Activated CD4-positive, alpha-beta T cell treated with anti-CD3 and anti-CD28 coated beads, Interleukin-2, amount 50 U/mL, for 16 hours (primary cell): Measurements from ENCODE around the gene PYM1.

Experiments
- DNase-seq: peaks from one replicate; pipeline ENCODE4 v3.0.0-alpha.2; 2020

Gene PYM1

GRCh38 chr12:55927588-55928502, at the start of gene PYM1:
PYM1 (minus strand) TSS chr12:55927894; CDS start chr12:55927761, 133 bp downstream.
- DNase-seq, result peak; percentile 93

- DNase-seq, result peak; percentile 47
Observed at GRCh38 chr12:55974308-55974730, 46.6 kb upstream of the PYM1 start.

- peak; percentile 100 for DNase-seq
Observed at GRCh38 chr12:55973599-55974307, 46.1 kb upstream of the PYM1 start, which contains the start of gene RAB5B. RAB5B (plus strand) TSS chr12:55974078; CDS start chr12:55986961, 12,883 bp downstream.

GRCh38 chr12:55972911-55973598, 45.4 kb upstream of the PYM1 start:
- peak; percentile 20 for DNase-seq

- DNase-seq, result no peak
Observed at GRCh38 chr12:55972456-55972855, 44.8 kb upstream of the PYM1 start.

- no peak for DNase-seq
Observed at GRCh38 chr12:55972042-55972441, 44.3 kb upstream of the PYM1 start.

- no peak for DNase-seq
Observed at GRCh38 chr12:55970775-55971174, 43.1 kb upstream of the PYM1 start.

GRCh38 chr12:55969356-55969755, 41.7 kb upstream of the PYM1 start:
- no peak for DNase-seq

DNA sequence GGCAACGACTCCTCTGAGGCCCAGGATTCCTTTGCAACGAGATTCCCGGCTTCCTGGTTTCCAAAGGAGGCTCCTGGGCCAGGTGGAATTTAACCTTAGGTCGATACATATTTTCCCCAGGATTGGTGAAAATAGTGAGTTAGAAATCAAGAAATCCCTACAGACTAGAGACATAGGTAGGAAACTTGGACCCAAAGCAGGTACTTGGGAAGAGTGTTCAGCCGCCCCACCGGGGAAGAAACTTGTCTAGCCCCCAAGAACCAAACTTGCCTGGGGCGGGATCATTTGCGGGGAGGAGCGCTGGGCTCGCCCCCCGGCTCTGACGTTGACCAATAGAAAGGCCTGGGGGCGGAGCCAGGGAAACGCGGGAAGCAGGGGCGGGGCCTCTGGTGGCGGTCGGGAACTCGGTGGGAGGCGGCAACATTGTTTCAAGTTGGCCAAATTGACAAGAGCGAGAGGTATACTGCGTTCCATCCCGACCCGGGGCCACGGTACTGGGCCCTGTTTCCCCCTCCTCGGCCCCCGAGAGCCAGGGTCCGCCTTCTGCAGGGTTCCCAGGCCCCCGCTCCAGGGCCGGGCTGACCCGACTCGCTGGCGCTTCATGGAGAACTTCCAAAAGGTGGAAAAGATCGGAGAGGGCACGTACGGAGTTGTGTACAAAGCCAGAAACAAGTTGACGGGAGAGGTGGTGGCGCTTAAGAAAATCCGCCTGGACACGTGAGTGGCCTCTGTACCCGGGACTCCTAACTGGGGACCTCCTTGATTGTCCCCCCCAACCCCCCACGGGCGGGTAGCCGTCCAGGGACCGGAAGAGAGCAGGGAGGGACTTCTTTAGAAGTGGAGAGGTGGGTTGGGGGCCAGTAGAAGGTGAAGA, 39.0 kb upstream of the PYM1 start, which contains the start of gene CDK2:
Gene CDK2, plus strand, starts transcription at position 423 of the 874 bp plus-strand sequence. Its CDS starts 179 bp downstream, at position 602.
- DNase-seq, result peak; percentile 91

- DNase-seq, result no peak
Observed at GRCh38 chr12:55965941-55966407, 38.3 kb upstream of the PYM1 start, which contains the start of gene PMEL. PMEL (minus strand) TSS chr12:55966042; CDS start chr12:55966011, 31 bp downstream.

GRCh38 chr12:55965240-55965639, 37.5 kb upstream of the PYM1 start:
- DNase-seq, result no peak

GRCh38 chr12:55963760-55964159, 36.1 kb upstream of the PYM1 start:
- no peak for DNase-seq

GRCh38 chr12:55957106-55957859, 29.6 kb upstream of the PYM1 start:
- no peak for DNase-seq

GRCh38 chr12:55955800-55956508, 28.3 kb upstream of the PYM1 start:
- DNase-seq, result peak; percentile 46

DNA sequence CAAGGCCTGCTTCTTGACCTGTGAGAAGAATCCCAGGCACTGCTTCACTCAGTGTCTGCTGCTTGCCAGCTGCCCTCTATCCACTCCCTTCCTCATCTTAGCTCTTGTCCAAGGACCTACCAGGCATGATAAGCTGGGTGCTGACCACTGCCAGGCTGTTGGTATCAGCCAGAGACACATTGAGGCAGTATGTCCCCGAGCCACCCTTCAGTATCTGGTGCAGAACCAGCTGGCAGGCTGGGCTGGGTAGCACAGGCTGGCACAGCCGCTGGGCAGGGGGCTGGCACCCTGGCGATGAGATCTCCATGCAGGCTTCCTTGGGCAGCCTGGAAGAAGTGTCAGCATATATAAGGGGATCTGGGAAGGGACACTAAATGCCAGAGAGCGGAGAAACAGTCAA, 27.6 kb upstream of the PYM1 start:
- DNase-seq, result no peak

GRCh38 chr12:55946553-55946952, 18.9 kb upstream of the PYM1 start:
- DNase-seq, result no peak

DNA sequence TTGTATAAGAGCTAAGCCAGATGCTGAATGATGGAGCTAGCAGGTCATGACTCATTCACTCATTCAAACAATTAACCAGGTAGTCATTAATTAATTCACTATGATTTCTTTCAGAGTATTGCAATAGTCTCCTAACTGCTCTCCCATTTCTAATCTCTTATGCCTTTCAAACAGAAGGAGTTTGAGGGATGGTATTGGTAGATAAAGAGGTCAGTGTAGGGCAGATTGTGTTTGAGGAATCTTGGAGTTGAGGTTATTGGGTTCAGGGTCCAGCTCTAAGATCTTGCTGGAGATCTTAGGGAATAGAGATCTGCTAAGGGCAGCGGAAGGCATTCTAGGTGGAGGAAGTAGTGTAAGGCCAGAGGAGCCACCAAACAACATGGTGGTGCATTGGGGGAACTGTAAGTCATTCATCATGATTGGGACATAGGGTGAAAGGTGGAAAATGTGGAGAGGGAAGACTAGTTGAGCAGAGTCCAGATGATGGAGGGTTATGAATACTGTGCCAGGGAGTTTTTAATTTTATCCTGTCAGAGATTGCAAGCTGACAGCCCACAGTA, 15.0 kb upstream of the PYM1 start:
- no peak for DNase-seq

DNA sequence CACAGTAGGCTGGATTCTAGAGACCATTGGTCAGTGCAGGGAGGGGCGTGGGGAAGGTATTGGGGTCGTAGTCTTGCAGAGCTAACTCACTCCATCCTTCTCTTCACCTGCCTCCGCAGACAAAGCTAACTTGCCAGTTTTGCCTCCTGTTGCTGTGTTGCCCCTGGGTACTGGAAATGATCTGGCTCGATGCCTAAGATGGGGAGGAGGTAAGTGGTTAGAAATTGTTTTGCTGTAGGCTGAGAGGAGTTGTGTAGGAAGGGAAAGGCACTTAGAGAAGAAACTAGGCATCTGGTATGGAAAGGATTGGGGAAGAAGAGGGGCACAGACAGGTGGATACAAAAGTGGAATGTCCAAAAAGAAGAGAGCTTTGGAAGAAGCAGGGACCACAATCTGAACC, 14.4 kb upstream of the PYM1 start:
- no peak for DNase-seq

- peak; percentile 91 for DNase-seq
Observed at GRCh38 chr12:55940065-55940732, 12.5 kb upstream of the PYM1 start.
